ENCODE measurements around the gene HNRNPA3.

HNRNPA3 gene

GRCh38 chr2:177201919-177202346, 10.7 kb upstream of the HNRNPA3 start:
- Histone ChIP-seq H3K36me3 (ENCODE audit: insufficient read depth, low read length) (no peaks in the 10 kb centered on the region), H3K4me2 (ENCODE audit: low read depth, low read length, poor library complexity, severe bottlenecking) (no peak overlapping the region), H3F3A (ENCODE audit: low read depth) (no peaks in the 10 kb centered on the region), H2AFZ (ENCODE audit: low read length) (no peak overlapping the region), H3K79me2 (ENCODE audit: insufficient read depth, low read length) (no peaks in the 10 kb centered on the region), H3K9me3 (ENCODE audit: insufficient read depth, low read depth, low read length) (no peaks in the 10 kb centered on the region), H3K9ac (ENCODE audit: low read depth, low read length, poor library complexity, severe bottlenecking) (no peak overlapping the region), H3K4me1 (ENCODE audit: insufficient read depth, low read length, poor library complexity, severe bottlenecking) (no peaks in the 10 kb centered on the region), H3K4me3 (ENCODE audit: low read length, poor library complexity, severe bottlenecking) (no peak overlapping the region), H3K27me3 (ENCODE audit: insufficient read depth, low read length, poor library complexity, severe bottlenecking) (no peaks in the 10 kb centered on the region), H4K20me1 (ENCODE audit: insufficient read depth, low read length, poor library complexity, severe bottlenecking) (no peaks in the 10 kb centered on the region), H3K9me2 (replicated peaks; ENCODE audit: low read depth, low read length) (no peaks in the 10 kb centered on the region)
- TF ChIP-seq CTCF (conservative IDR thresholded peaks at IDR 0.05; ENCODE audit: low read length) (no peak), EZH2phosphoT487 (IDR thresholded peaks at IDR 0.05; ENCODE audit: borderline replicate concordance) (no peak)

GRCh38 chr2:177204417-177204816, 8.2 kb upstream of the HNRNPA3 start:
- Histone ChIP-seq H3K4me2 (ENCODE audit: low read depth, low read length, poor library complexity, severe bottlenecking) (no peak overlapping the region), H3K9ac (ENCODE audit: low read depth, low read length, poor library complexity, severe bottlenecking) (no peak overlapping the region), H3K4me3 (ENCODE audit: low read length, poor library complexity, severe bottlenecking) (no peak overlapping the region), H3F3A (ENCODE audit: low read depth) (no peaks in the 10 kb centered on the region), H4K20me1 (ENCODE audit: insufficient read depth, low read length, poor library complexity, severe bottlenecking) (no peaks in the 10 kb centered on the region), H3K27me3 (ENCODE audit: insufficient read depth, low read length, poor library complexity, severe bottlenecking) (no peaks in the 10 kb centered on the region), H3K4me1 (ENCODE audit: insufficient read depth, low read length, poor library complexity, severe bottlenecking) (no peaks in the 10 kb centered on the region), H3K36me3 (ENCODE audit: insufficient read depth, low read length) (no peaks in the 10 kb centered on the region), H2AFZ (ENCODE audit: low read length) (no peak overlapping the region), H3K9me3 (ENCODE audit: insufficient read depth, low read depth, low read length) (no peaks in the 10 kb centered on the region), H3K9me2 (replicated peaks; ENCODE audit: low read depth, low read length) (no peaks in the 10 kb centered on the region), H3K79me2 (ENCODE audit: insufficient read depth, low read length) (no peaks in the 10 kb centered on the region)
- no peak for TF ChIP-seq CTCF (conservative IDR thresholded peaks at IDR 0.05; ENCODE audit: low read length)
- TF ChIP-seq EZH2phosphoT487 (IDR thresholded peaks at IDR 0.05; ENCODE audit: borderline replicate concordance): no peak

GRCh38 chr2:177207101-177207500, 5.5 kb upstream of the HNRNPA3 start:
- H4K20me1 ChIP-seq (ENCODE audit: insufficient read depth, low read length, poor library complexity, severe bottlenecking): no peaks in the 10 kb centered on the region
- peaks cover 16% of the 10 kb centered on the region for H3K79me2 ChIP-seq (ENCODE audit: insufficient read depth, low read length)
- H3K4me2 ChIP-seq (ENCODE audit: low read depth, low read length, poor library complexity, severe bottlenecking): no peak overlapping the region
- no peak for TF ChIP-seq EZH2phosphoT487 (IDR thresholded peaks at IDR 0.05; ENCODE audit: borderline replicate concordance)
- TF ChIP-seq CTCF (conservative IDR thresholded peaks at IDR 0.05; ENCODE audit: low read length): no peak
- no peaks in the 10 kb centered on the region for H3K9me3 ChIP-seq (ENCODE audit: insufficient read depth, low read depth, low read length)
- no peaks in the 10 kb centered on the region for H3K36me3 ChIP-seq (ENCODE audit: insufficient read depth, low read length)
- no peaks in the 10 kb centered on the region for H3K27me3 ChIP-seq (ENCODE audit: insufficient read depth, low read length, poor library complexity, severe bottlenecking)
- H3K9me2 ChIP-seq (replicated peaks; ENCODE audit: low read depth, low read length): no peaks in the 10 kb centered on the region
- no peak overlapping the region for H3K9ac ChIP-seq (ENCODE audit: low read depth, low read length, poor library complexity, severe bottlenecking)
- H2AFZ ChIP-seq (ENCODE audit: low read length): no peak overlapping the region
- no peaks in the 10 kb centered on the region for H3F3A ChIP-seq (ENCODE audit: low read depth)
- peaks cover 15% of the 10 kb centered on the region for H3K4me1 ChIP-seq (ENCODE audit: insufficient read depth, low read length, poor library complexity, severe bottlenecking)
- no peak overlapping the region for H3K4me3 ChIP-seq (ENCODE audit: low read length, poor library complexity, severe bottlenecking)
